Lower leg skin (tissue), 3 donors: ENCODE data around the gene LIPE.

Experiments used
- CTCF ChIP-seq, 3 donors: fragments of 450-650 bp; IDR thresholded peaks; one replicate each; pipeline ENCODE4 v1.5.1; 2016; ENCODE audit warnings: antibody characterized with exemption in 3 of 3, mild to moderate bottlenecking in 3 of 3, moderate library complexity in 2 of 3
- POLR2A ChIP-seq, 2 donors: fragments of 450-650 bp; IDR thresholded peaks; one replicate each; pipeline ENCODE4 v1.6.1; 2016 to 2017; ENCODE audit warnings: antibody characterized with exemption in 2 of 2, mild to moderate bottlenecking in 1 of 2, moderate library complexity in 1 of 2

- TF ChIP-seq POLR2A (IDR thresholded peaks at IDR 0.05), result no peak
- TF ChIP-seq CTCF (IDR thresholded peaks at IDR 0.05), result no peak
Measured at GRCh38 chr19:42412227-42412626, 15.0 kb downstream of the LIPE start.
